Smooth muscle cell (in vitro differentiated cells): ENCODE measurements around the gene CPNE1. TPM values are rescaled to one million over a fixed set of nuclear protein-coding genes. Genes with fewer than 3 reads are reported as not detected.
"Not testable (repeated sequence)": the region's sequence is repeated elsewhere in the genome, so short reads cannot be mapped to it uniquely, and the experiment has no call there.

Experiments
- DNase-seq: peaks from one replicate; lab custom pipeline; 2025; ENCODE audit not compliant: unreplicated experiment; lab: John Stamatoyannopoulos, UW
- H2AFZ ChIP-seq: fragments of 200-600 bp; sonication (generic); 2 replicates; pipeline ENCODE4 v1.6.0; 2016; ENCODE audit warnings: antibody characterized with exemption, low read depth, mild to moderate bottlenecking
- H3F3A ChIP-seq: fragments of 200-600 bp; sonication (generic); 2 replicates; pipeline ENCODE4 v1.6.0; 2017; ENCODE audit warnings: antibody characterized with exemption, low read depth
- H3K27ac ChIP-seq: fragments of 200-600 bp; sonication (generic); 2 replicates; pipeline ENCODE4 v1.5.1; 2016; ENCODE audit warnings: low read depth, mild to moderate bottlenecking
- H3K27me3 ChIP-seq: fragments of 200-600 bp; sonication (generic); 2 replicates; pipeline ENCODE4 v1.6.1; 2016; ENCODE audit warnings: low read depth, mild to moderate bottlenecking
- H3K36me3 ChIP-seq: fragments of 200-600 bp; sonication (generic); 2 replicates; pipeline ENCODE4 v1.5.1; 2016; ENCODE audit warnings: low read depth
- H3K4me1 ChIP-seq: fragments of 200-600 bp; sonication (generic); 2 replicates; pipeline ENCODE4 v1.5.1; 2016; ENCODE audit warnings: low read depth
- H3K4me2 ChIP-seq: fragments of 200-600 bp; sonication (generic); 2 replicates; pipeline ENCODE4 v1.6.0; 2016; ENCODE audit warnings: mild to moderate bottlenecking
- H3K4me3 ChIP-seq: fragments of 200-600 bp; sonication (generic); 2 replicates; pipeline ENCODE4 v1.5.1; 2016; ENCODE audit warnings: mild to moderate bottlenecking
- H3K79me2 ChIP-seq: fragments of 200-600 bp; sonication (generic); 2 replicates; pipeline ENCODE4 v1.6.0; 2016; ENCODE audit warnings: low read depth, mild to moderate bottlenecking
- H3K9ac ChIP-seq: fragments of 200-600 bp; sonication (generic); 2 replicates; pipeline ENCODE4 v1.6.0; 2016; ENCODE audit warnings: low read depth
- H3K9me3 ChIP-seq: fragments of 200-600 bp; sonication (generic); replicated peaks from 2 replicates; pipeline ENCODE4 v1.5.1; 2016; ENCODE audit warnings: low read depth
- H4K20me1 ChIP-seq: fragments of 200-600 bp; sonication (generic); 2 replicates; pipeline ENCODE4 v1.6.0; 2016; ENCODE audit warnings: low read depth
- CTCF ChIP-seq: fragments of 200-600 bp; sonication (generic); IDR thresholded peaks from 2 replicates; pipeline ENCODE4 v1.5.1; 2017; ENCODE audit warnings: borderline replicate concordance, mild to moderate bottlenecking, antibody characterized with exemption; ENCODE audit not compliant: insufficient read depth, poor library complexity, severe bottlenecking
- WGBS: methylation state at CpG from one replicate; pipeline ENCODE4 v1.1.7; 2016; ENCODE audit warnings: low lambda C conversion rate; 5-methylcytosine and 5-hydroxymethylcytosine counted together
- polyA plus RNA-seq: library from polyadenylated mRNA; unstranded; fragments of >200 nt; fragmentation: Nextera tagmentation; extraction: Ambion mirVana; gene quantifications from 2 replicates; pipeline ENCODE4 v1.2.1, GENCODE V29; 2016
- total RNA-seq: library from RNA; depleted of rRNA; stranded (reverse); fragments of >200 nt; gene quantifications from 2 replicates; pipeline ENCODE4 v1.2.3, GENCODE V29; 2014

CPNE1 gene
- total and polyA plus RNA-seq, 2 experiments from 2014 or later, result 140 to 156 TPM

DNA sequence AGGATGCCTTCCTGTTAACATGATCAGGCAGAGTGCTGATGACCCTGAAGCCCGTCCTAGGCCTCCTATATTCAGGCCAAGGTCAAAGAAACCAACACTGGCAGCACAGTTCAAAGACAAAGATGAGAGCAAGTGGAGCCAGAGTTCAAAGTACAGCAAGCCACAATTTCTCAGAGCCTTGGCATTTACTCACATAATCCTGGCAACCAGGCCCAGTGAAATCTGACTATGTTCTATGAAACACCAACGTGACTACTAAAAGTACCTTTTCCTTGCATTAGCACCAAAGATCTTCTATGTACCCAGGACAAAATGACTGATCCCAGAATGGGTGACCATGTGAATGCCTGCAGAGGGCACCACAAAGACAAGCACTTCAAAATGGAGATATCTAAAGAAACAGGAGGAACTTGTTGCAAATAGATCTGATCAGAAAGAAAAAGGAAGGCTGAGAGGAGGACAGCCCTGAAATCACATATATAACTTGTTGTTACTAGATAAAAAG lies 30.6 kb upstream of the CPNE1 start:
- peaks cover 5% of the 10 kb centered on the region for H3K4me1 ChIP-seq
- H4K20me1 ChIP-seq, result no peaks in the 10 kb centered on the region
- H3K4me3 ChIP-seq, result no peak overlapping the region
- H3F3A ChIP-seq, result peaks cover 3% of the 10 kb centered on the region
- peaks cover 6% of the 10 kb centered on the region for H3K79me2 ChIP-seq
- H3K9me3 ChIP-seq, result no peaks in the 10 kb centered on the region
- no peak overlapping the region for H3K4me2 ChIP-seq
- no peak overlapping the region for H3K27ac ChIP-seq
- H3K9ac ChIP-seq, result no peak overlapping the region
- peaks cover 6% of the 10 kb centered on the region for H3K36me3 ChIP-seq
- DNase-seq, result no peak
- no peaks in the 10 kb centered on the region for H3K27me3 ChIP-seq
- no peak for TF ChIP-seq CTCF
- H2AFZ ChIP-seq, result no peak overlapping the region
- 91% methylated on average over 2 of the region's 2 CpGs for WGBS

DNA sequence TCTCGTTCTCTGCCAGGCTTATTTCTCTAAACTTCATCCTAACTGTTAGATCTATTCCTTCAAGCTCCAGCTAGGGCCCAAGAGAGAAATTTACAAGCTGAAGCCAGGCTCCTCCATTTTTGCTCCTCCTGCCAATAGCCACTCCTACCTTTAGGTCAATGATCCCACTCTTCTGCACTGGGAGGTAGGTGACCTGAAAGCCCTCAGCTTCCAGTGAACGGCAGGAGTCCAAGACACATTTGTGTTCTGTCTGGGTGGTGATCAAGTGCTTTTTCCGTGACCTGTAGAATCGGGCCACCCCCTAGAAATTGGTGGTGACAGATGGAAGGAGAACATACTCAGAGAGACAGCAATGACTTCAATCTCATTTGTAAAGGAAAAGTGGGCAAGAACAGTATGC lies 25.6 kb upstream of the CPNE1 start:
- Histone ChIP-seq H3K36me3 (peaks cover 10% of the 10 kb centered on the region), H3K4me3 (no peak overlapping the region), H3K4me1 (no peaks in the 10 kb centered on the region), H3K27ac (no peak overlapping the region), H3F3A (no peaks in the 10 kb centered on the region), H3K9ac (no peak overlapping the region), H3K27me3 (no peaks in the 10 kb centered on the region), H3K4me2 (no peak overlapping the region), H2AFZ (no peak overlapping the region), H4K20me1 (no peaks in the 10 kb centered on the region), H3K9me3 (no peaks in the 10 kb centered on the region), H3K79me2 (no peaks in the 10 kb centered on the region)
- DNase-seq, result no peak
- 95% methylated on average over 4 of the region's 4 CpGs for WGBS
- TF ChIP-seq CTCF, result no peak

DNA sequence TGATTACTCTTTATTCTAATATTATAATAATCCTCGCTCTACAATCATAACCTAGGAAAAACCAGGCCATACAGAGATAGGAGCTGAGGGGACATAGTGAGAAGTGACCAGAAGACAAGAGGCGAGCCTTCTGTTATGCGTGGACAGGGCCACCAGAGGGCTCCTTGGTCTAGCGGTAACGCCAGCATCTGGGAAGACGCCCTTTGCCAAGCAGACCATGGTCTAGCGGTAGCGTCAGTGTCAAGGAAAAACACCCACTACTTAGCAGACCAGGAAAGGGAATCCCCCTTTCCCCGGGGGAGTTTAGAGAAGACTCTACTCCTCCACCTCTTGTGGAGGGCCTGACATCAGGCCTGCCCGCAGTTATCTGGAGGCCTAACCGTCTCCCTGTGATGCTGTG lies 22.2 kb upstream of the CPNE1 start:
- H3K4me1 ChIP-seq, H3K79me2 ChIP-seq, H4K20me1 ChIP-seq, H3K4me3 ChIP-seq, H3K9ac ChIP-seq, H3K4me2 ChIP-seq, H2AFZ ChIP-seq, H3K27me3 ChIP-seq, H3K27ac ChIP-seq, DNase-seq, H3K9me3 ChIP-seq, H3F3A ChIP-seq: not testable (repeated sequence)
- peak; percentile 19 for TF ChIP-seq CTCF
- H3K36me3 ChIP-seq, result peaks cover 10% of the 10 kb centered on the region
- 90% methylated on average over 11 of the region's 11 CpGs for WGBS

- not testable (repeated sequence) for H3K36me3 ChIP-seq, H3K4me2 ChIP-seq, H3K4me1 ChIP-seq, H3K9me3 ChIP-seq, H2AFZ ChIP-seq, H3K9ac ChIP-seq, H3K79me2 ChIP-seq, H3F3A ChIP-seq, H4K20me1 ChIP-seq, H3K4me3 ChIP-seq, H3K27ac ChIP-seq, DNase-seq, H3K27me3 ChIP-seq
- WGBS, result 97% methylated on average over 9 of the region's 9 CpGs
These were observed 20.7 kb upstream of the CPNE1 start for GRCh38 chr20:35685368-35685767.
